ENCODE data around the gene IGLON5.

The IGLON5 gene

GRCh38 chr19:51326216-51327065, 15.0 kb downstream of the IGLON5 start:
- no peak overlapping the region for H4K91ac ChIP-seq (ENCODE audit: low read depth, low read length, poor library complexity)
- no peak overlapping the region for H3K4ac ChIP-seq (ENCODE audit: low read length)
- H2BK12ac ChIP-seq (ENCODE audit: low read length): no peak overlapping the region
- no peak overlapping the region for H3K27ac ChIP-seq (replicated peaks; ENCODE audit: low read length)
- no CpG with 5 or more reads among the region's 36 CpGs for WGBS, 2 donors (ENCODE audit: extremely low coverage in 2 of 2, insufficient read length in 2 of 2, insufficient replicate concordance in 1 of 2)
- H4K8ac ChIP-seq (ENCODE audit: low read depth, low read length): no peak overlapping the region
- H2BK15ac ChIP-seq (ENCODE audit: low read length): no peak overlapping the region
- peaks cover 0 to 15% (median 3%) of the 10 kb centered on the region in 3 experiments for H3K27me3 ChIP-seq (ENCODE audit: control insufficient read depth in 3 of 3, insufficient read depth in 3 of 3, low read depth in 1 of 3, low read length in 3 of 3)
- H2BK120ac ChIP-seq (ENCODE audit: low read depth, low read length): no peak overlapping the region
- no peaks in the 10 kb centered on the region for H3K79me1 ChIP-seq (ENCODE audit: low read depth, low read length)
- peak overlapping the region; percentile 91 for H2AFZ ChIP-seq (ENCODE audit: low read length)
- no peaks in the 10 kb centered on the region for H3K36me3 ChIP-seq (replicated peaks in 1 of 2; ENCODE audit: control insufficient read depth in 2 of 2, insufficient read depth in 2 of 2, low read length in 2 of 2)
- no peak overlapping the region for H3K18ac ChIP-seq (ENCODE audit: low read length)
- peak overlapping the region; percentile 66 for H2BK5ac ChIP-seq (ENCODE audit: low read length)
- H2AK5ac ChIP-seq (ENCODE audit: low read depth, low read length): no peak overlapping the region
- DNase-seq (ENCODE audit: low spot score): no peak
- H3K23ac ChIP-seq (ENCODE audit: low read depth, low read length, poor library complexity): peak overlapping the region; percentile 57
- H3K14ac ChIP-seq (ENCODE audit: low read length): no peak overlapping the region
- no peak overlapping the region for H3K9ac ChIP-seq (ENCODE audit: low read depth, low read length, poor library complexity)
- H3K4me1 ChIP-seq (ENCODE audit: control insufficient read depth in 2 of 2, insufficient read depth in 1 of 2, low read depth in 1 of 2, low read length in 2 of 2): peaks cover 0 to 3% of the 10 kb centered on the region in 2 donors
- peaks cover 0 to 2% of the 10 kb centered on the region in 2 donors for H3K9me3 ChIP-seq (replicated peaks in 1 of 2; ENCODE audit: control insufficient read depth in 2 of 2, insufficient read depth in 1 of 2, low read depth in 1 of 2, low read length in 2 of 2)
- no peak overlapping the region for H3K4me3 ChIP-seq (ENCODE audit: low read length in 2 of 2)
- no peak overlapping the region for H3K4me2 ChIP-seq (ENCODE audit: insufficient read depth, low read length, poor library complexity, severe bottlenecking)

GRCh38 chr19:51327066-51328001, 15.9 kb downstream of the IGLON5 start:
- no peak overlapping the region for H3K4ac ChIP-seq (ENCODE audit: low read length)

GRCh38 chr19:51329411-51329810, 18.0 kb downstream of the IGLON5 start:
- no peak overlapping the region for H3K4ac ChIP-seq (ENCODE audit: low read length)
- H2BK12ac ChIP-seq (ENCODE audit: low read length): no peak overlapping the region
- H3K14ac ChIP-seq (ENCODE audit: low read length): no peak overlapping the region
- no peak overlapping the region for H2AFZ ChIP-seq (ENCODE audit: low read length)
- no peak overlapping the region for H3K4me2 ChIP-seq (ENCODE audit: insufficient read depth, low read length, poor library complexity, severe bottlenecking)
- H2BK5ac ChIP-seq (ENCODE audit: low read length): no peak overlapping the region
- WGBS, 2 donors (ENCODE audit: extremely low coverage in 2 of 2, insufficient read length in 2 of 2, insufficient replicate concordance in 1 of 2): no CpG with 5 or more reads among the region's 5 CpGs
- no peak overlapping the region for H4K91ac ChIP-seq (ENCODE audit: low read depth, low read length, poor library complexity)
- H2BK120ac ChIP-seq (ENCODE audit: low read depth, low read length): no peak overlapping the region
- H3K9ac ChIP-seq (ENCODE audit: low read depth, low read length, poor library complexity): no peak overlapping the region
- H3K27me3 ChIP-seq (ENCODE audit: control insufficient read depth in 3 of 3, insufficient read depth in 3 of 3, low read depth in 1 of 3, low read length in 3 of 3): peaks cover 0 to 15% (median 3%) of the 10 kb centered on the region in 3 experiments
- H2AK5ac ChIP-seq (ENCODE audit: low read depth, low read length): no peak overlapping the region
- no peak overlapping the region for H3K18ac ChIP-seq (ENCODE audit: low read length)
- no peak overlapping the region for H3K23ac ChIP-seq (ENCODE audit: low read depth, low read length, poor library complexity)
- H2BK15ac ChIP-seq (ENCODE audit: low read length): no peak overlapping the region
- H3K79me1 ChIP-seq (ENCODE audit: low read depth, low read length): no peaks in the 10 kb centered on the region
- peaks cover 0 to 4% of the 10 kb centered on the region in 2 donors for H3K9me3 ChIP-seq (replicated peaks in 1 of 2; ENCODE audit: control insufficient read depth in 2 of 2, insufficient read depth in 1 of 2, low read depth in 1 of 2, low read length in 2 of 2)
- no peak overlapping the region for H3K27ac ChIP-seq (replicated peaks; ENCODE audit: low read length)
- DNase-seq (ENCODE audit: low spot score): no peak
- H3K36me3 ChIP-seq (replicated peaks in 1 of 2; ENCODE audit: control insufficient read depth in 2 of 2, insufficient read depth in 2 of 2, low read length in 2 of 2): no peaks in the 10 kb centered on the region
- peak overlapping the region; percentile 9 for H4K8ac ChIP-seq (ENCODE audit: low read depth, low read length)
- H3K4me1 ChIP-seq (ENCODE audit: control insufficient read depth in 2 of 2, insufficient read depth in 1 of 2, low read depth in 1 of 2, low read length in 2 of 2): peaks cover 0 to 3% of the 10 kb centered on the region in 2 donors
- no peak overlapping the region for H3K4me3 ChIP-seq (ENCODE audit: low read length in 2 of 2)

More at GRCh38 chr19:51327066-51328001, 15.9 kb downstream of the IGLON5 start:
- Histone ChIP-seq H3K4me2 (ENCODE audit: insufficient read depth, low read length, poor library complexity, severe bottlenecking) (peak overlapping the region; percentile 72), H2BK5ac (ENCODE audit: low read length) (no peak overlapping the region), H3K23ac (ENCODE audit: low read depth, low read length, poor library complexity) (peak overlapping the region; percentile 57), H3K14ac (ENCODE audit: low read length) (peak overlapping the region; percentile 27), H4K8ac (ENCODE audit: low read depth, low read length) (no peak overlapping the region), H3K27ac (replicated peaks; ENCODE audit: low read length) (no peak overlapping the region), H3K36me3 (replicated peaks in 1 of 2; ENCODE audit: control insufficient read depth in 2 of 2, insufficient read depth in 2 of 2, low read length in 2 of 2) (no peaks in the 10 kb centered on the region), H2AFZ (ENCODE audit: low read length) (peak overlapping the region; percentile 91), H3K9ac (ENCODE audit: low read depth, low read length, poor library complexity) (peak overlapping the region; percentile 78), H3K9me3 (replicated peaks in 1 of 2; ENCODE audit: control insufficient read depth in 2 of 2, insufficient read depth in 1 of 2, low read depth in 1 of 2, low read length in 2 of 2) (no peaks in the 10 kb centered on the region), H2BK15ac (ENCODE audit: low read length) (no peak overlapping the region), H2BK12ac (ENCODE audit: low read length) (no peak overlapping the region), H3K79me1 (ENCODE audit: low read depth, low read length) (no peaks in the 10 kb centered on the region), H3K27me3 (ENCODE audit: control insufficient read depth in 3 of 3, insufficient read depth in 3 of 3, low read depth in 1 of 3, low read length in 3 of 3) (peaks cover 0 to 15% (median 3%) of the 10 kb centered on the region in 3 experiments), H3K18ac (ENCODE audit: low read length) (peak overlapping the region; percentile 95), H2AK5ac (ENCODE audit: low read depth, low read length) (peak overlapping the region; percentile 73), H3K4me1 (ENCODE audit: control insufficient read depth in 2 of 2, insufficient read depth in 1 of 2, low read depth in 1 of 2, low read length in 2 of 2) (peaks cover 0 to 3% of the 10 kb centered on the region in 2 donors), H3K4me3 (ENCODE audit: low read length in 2 of 2) (peak overlapping the region; percentile 24 to 69), H2BK120ac (ENCODE audit: low read depth, low read length) (no peak overlapping the region), H4K91ac (ENCODE audit: low read depth, low read length, poor library complexity) (no peak overlapping the region)
- DNase-seq (ENCODE audit: low spot score): peak; percentile 48
- WGBS, 2 donors (ENCODE audit: extremely low coverage in 2 of 2, insufficient read length in 2 of 2, insufficient replicate concordance in 1 of 2): no CpG with 5 or more reads among the region's 75 CpGs

Measured in neuronal stem cell (in vitro differentiated cells).